WERI-Rb-1 (cell line): ENCODE measurements around the gene TCF7L1.

Experiments
- DNase-seq: peaks from one replicate; pipeline ENCODE4 v3.0.0-alpha.2; 2020
- H3K27ac ChIP-seq: fragments of 250-450 bp; sonication (Bioruptor Pico); 2 replicates; pipeline ENCODE4 v1.5.1; 2020; ENCODE audit warnings: mild to moderate bottlenecking, moderate library complexity
- H3K27me3 ChIP-seq: fragments of 250-450 bp; sonication (Bioruptor Pico); 2 replicates; pipeline ENCODE4 v1.5.1; 2021; ENCODE audit warnings: mild to moderate bottlenecking, low read depth, moderate library complexity; ENCODE audit not compliant: insufficient read depth, severe bottlenecking
- H3K36me3 ChIP-seq: fragments of 250-450 bp; sonication (Bioruptor Pico); 2 replicates; pipeline ENCODE4 v1.5.1; 2020; ENCODE audit warnings: mild to moderate bottlenecking, moderate library complexity
- H3K4me3 ChIP-seq: 2 replicates; pipeline ENCODE4 v1.5.1; 2011; ENCODE audit warnings: low read depth, mild to moderate bottlenecking, control low read depth, low read length
- H3K9me3 ChIP-seq: fragments of 250-450 bp; sonication (Bioruptor Pico); 2 replicates; pipeline ENCODE4 v1.5.1; 2021; ENCODE audit warnings: mild to moderate bottlenecking, moderate library complexity; ENCODE audit not compliant: severe bottlenecking
- CTCF ChIP-seq: IDR thresholded peaks from 2 replicates; pipeline ENCODE4 v1.5.1; 2011; ENCODE audit warnings: low read depth, mild to moderate bottlenecking, control low read depth, inconsistent platforms, low read length

Gene TCF7L1

GRCh38 chr2:85111819-85112281 lies 21.3 kb upstream of the TCF7L1 start:
- no peak for TF ChIP-seq CTCF
- Histone ChIP-seq H3K27me3 (no peaks in the 10 kb centered on the region), H3K27ac (no peak overlapping the region), H3K9me3 (no peaks in the 10 kb centered on the region), H3K4me3 (no peak overlapping the region), H3K36me3 (no peaks in the 10 kb centered on the region)
- DNase-seq: no peak

GRCh38 chr2:85112906-85113625 lies 20.1 kb upstream of the TCF7L1 start:
- no peak overlapping the region for H3K4me3 ChIP-seq
- DNase-seq: no peak
- H3K9me3 ChIP-seq: no peaks in the 10 kb centered on the region
- H3K27me3 ChIP-seq: no peaks in the 10 kb centered on the region
- no peak for TF ChIP-seq CTCF
- no peaks in the 10 kb centered on the region for H3K36me3 ChIP-seq
- H3K27ac ChIP-seq: no peak overlapping the region

- TF ChIP-seq CTCF: no peak
- no peak for DNase-seq
- no peak overlapping the region for H3K4me3 ChIP-seq
- H3K27ac ChIP-seq: no peak overlapping the region
- no peaks in the 10 kb centered on the region for H3K9me3 ChIP-seq
- no peaks in the 10 kb centered on the region for H3K36me3 ChIP-seq
- no peaks in the 10 kb centered on the region for H3K27me3 ChIP-seq
These were observed 18.4 kb upstream of the TCF7L1 start for GRCh38 chr2:85114586-85115330.

GRCh38 chr2:85116207-85116606 lies 17.0 kb upstream of the TCF7L1 start:
- DNase-seq: no peak
- no peak for TF ChIP-seq CTCF
- no peaks in the 10 kb centered on the region for H3K9me3 ChIP-seq
- H3K36me3 ChIP-seq: no peaks in the 10 kb centered on the region
- no peaks in the 10 kb centered on the region for H3K27me3 ChIP-seq
- no peak overlapping the region for H3K4me3 ChIP-seq
- no peak overlapping the region for H3K27ac ChIP-seq

- TF ChIP-seq CTCF: no peak
- DNase-seq: no peak
- no peaks in the 10 kb centered on the region for H3K27me3 ChIP-seq
- H3K27ac ChIP-seq: no peak overlapping the region
- no peak overlapping the region for H3K4me3 ChIP-seq
- H3K9me3 ChIP-seq: no peaks in the 10 kb centered on the region
- H3K36me3 ChIP-seq: no peaks in the 10 kb centered on the region
These were observed 13.3 kb upstream of the TCF7L1 start for GRCh38 chr2:85119900-85120299.
